ENCODE data around the gene ATP8A1.
"Not testable (repeated sequence)": the region's sequence is repeated elsewhere in the genome, so short reads cannot be mapped to it uniquely, and the experiment has no call there.

Gene ATP8A1

DNA sequence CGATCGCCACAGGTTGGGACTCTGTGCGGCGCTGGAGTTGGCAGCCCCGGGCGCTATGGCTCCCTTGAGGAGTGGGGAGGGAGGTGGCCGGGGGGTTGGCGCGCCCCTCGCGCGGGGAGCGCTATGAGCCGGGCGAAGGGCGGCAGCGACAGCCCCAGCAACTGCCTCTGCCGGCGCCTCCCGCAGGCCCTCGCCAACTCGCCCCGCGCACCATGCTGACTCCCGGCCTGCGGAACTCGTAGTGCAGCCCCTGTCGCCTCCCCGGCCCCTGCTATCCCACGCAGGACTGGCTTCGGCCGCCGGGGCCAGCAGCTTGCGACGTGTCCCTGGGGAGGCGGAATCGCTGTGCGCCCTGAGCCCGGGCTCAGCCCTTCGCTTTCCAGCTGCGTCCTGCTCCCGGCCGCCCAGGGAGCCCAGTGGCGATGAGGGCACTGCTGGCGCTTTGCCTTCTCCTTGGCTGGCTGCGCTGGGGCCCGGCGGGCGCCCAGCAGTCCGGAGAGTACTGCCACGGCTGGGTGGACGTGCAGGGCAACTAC is 259.2 kb downstream of the ATP8A1 start:
- peak; percentile 1 for DNase-seq

GRCh38 chr4:42396752-42397634 is 259.9 kb downstream of the ATP8A1 start, which contains the start of gene SHISA3:
SHISA3 (plus strand) TSS chr4:42397488; CDS start chr4:42398057, 569 bp downstream.
- DNase-seq: no peak

DNA sequence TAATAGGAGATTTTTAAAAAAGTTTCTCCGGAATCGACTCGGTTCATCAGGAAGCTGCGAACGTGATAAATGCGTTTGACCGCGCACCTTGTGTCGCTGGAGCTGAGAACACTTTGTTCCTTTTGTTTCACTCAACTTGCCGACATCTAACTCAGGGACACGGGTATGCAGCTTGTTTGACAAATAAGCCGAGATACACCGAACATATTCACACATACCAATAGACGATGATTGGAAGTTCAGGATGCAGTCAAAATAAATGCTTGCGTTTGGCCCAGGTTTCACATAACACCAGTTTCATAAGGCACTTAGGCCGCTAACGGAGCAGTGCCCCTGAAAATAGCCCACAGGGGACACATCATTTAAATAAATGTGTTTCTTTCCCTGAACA is 260.5 kb downstream of the ATP8A1 start:
- no peak for DNase-seq

DNA sequence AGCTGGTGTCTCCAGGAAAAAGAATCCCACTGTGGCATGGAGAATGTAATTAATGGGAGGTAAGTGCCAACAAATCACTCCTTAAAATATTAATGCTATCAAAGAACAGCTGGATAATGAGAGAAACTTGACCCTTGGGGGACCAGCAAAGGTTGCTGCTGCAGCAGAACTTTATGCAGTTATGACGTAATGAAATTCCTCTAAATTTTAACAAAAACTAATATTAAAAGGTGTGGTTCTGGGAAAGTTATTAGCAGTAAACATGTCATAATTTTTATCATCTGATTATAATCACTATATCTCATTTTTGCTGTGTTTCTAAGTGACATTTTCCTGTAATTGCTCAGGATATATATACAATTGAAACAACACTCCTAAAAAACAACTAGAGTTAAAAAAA is 261.3 kb downstream of the ATP8A1 start:
- DNase-seq: no peak

DNA sequence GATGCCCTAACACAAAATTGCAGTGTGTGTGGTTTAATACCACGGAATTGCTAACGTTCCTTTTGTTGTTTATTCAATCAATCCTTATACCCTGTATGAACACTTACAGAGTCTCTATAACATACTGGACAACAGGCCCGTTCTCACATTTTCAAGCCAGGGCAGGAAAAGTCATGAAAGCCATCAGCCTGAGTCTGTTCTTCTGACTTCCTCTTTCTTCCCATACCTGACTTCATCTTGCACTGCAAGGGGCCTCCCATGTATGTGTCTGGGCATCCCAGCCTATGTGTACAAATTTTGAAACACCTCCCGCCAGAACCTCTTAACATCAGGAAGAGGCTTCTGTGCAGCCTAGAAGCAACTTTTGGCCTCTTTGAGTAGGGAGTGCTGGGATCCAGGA is 264.5 kb downstream of the ATP8A1 start:
- no peak for DNase-seq

DNA sequence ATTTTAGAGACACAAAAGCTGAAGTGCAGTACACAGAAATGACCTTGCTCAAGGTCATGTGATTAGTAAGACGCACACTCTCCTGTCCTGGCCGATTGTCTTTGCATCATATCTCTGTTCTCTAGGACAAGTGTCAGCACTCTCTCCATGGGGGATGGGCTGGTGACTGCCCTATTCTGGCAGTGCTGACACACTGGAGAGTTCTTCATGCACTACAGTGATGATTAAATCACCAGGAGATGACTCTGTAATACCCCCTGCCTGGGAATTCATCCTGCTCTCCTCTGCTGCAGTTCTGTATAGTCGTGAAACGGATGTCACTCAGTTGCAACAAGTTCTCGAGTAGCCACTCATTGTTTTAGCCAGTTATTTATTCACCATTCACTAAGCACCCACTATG is 264.9 kb downstream of the ATP8A1 start:
- DNase-seq: no peak

- DNase-seq: no peak
Measured at GRCh38 chr4:42391355-42391664, 265.6 kb downstream of the ATP8A1 start.

DNA sequence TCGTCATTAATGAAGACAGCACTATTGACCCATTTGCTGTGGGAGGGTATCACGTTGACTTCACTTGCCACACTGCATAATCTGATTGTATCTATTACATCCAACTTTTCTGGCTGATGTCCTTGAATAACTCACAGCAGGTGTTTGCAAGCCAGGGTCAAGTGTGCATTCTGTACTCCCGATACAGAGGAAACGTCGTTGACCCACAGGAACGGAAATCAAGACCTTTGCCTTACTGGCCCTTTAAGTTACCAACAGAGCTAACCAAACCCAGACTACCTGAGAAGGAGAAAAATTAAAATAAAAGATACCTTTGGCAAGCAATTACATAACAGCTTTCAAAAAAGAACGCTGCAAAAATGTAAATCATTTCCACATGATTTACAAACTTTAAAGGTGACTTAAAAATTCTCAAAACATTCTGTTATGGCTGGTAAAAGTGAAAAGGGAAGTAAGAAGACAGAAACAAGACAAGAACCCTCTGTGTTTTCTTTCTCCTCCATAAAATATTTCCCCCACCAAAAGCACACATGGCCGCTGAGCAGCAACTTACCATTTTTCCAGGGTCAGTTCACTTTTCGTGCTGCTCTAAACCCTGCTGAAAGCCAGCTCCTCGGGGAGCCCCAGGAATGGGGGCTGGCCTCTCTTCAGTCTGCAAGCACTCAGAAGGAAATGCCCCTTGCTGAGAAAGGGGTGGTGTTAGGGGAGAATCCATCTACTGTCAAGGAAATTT is 266.1 kb downstream of the ATP8A1 start:
- no peak for DNase-seq

DNA sequence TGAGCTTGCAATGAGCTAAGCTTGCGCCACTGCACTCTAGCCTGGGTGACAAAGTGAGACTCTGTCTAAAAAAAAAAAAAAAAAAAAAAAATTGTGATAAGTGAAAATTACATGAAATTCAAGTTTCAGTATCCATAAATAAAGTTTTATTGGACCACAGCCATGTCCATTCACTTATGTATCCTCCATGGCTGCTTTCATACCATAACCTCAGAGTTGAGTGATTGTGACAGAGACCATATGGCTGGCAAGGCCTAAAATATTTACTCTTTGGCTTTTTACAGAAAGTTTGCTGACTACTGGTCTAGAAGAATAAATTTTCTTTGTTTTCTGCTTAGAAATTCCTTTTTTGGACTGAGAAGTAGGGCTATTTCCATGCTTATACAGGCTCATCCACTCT is 271.4 kb downstream of the ATP8A1 start:
- DNase-seq: no peak

DNA sequence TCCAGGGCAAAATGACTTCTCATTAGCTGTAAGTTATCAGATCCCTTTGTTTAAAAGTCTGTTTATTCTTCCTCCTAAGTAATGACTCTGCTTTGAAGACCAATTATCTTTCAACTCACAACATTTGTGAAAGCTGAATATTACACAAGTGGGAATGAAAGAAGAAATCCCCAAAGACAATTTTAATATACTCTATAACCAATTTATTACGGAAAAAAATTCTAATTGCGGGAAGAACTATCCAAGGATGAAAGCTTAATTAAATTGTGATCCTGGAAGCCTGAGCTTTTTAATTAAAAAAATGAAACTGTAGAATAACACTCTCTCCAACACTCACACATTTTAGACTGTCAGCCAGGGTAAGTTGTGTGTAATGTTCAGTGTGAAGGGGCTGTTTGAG is 275.2 kb downstream of the ATP8A1 start:
- DNase-seq: no peak

- no peak for DNase-seq
Measured at GRCh38 chr4:42377497-42377896, 279.4 kb downstream of the ATP8A1 start.

DNA sequence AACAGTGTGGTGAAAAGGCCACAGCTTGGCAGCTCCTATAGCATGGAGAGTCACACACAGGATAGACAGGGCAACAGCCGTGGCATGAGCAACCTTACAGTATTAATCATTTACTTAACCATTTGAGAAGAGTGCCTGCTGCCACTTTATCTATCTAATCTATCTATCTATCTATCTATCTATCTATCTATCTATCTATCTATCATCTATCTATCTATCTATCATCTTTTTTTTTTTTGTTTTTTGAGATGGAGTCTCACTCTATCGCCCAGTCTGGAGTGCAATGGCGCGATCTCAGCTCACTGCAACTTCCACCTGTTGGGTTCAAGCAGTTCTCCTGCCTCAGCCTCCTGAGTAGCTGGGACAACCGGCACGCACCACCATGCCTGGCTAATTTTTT is 284.6 kb downstream of the ATP8A1 start:
- not testable (repeated sequence) for DNase-seq

- peak; percentile 32 for DNase-seq
Measured at GRCh38 chr4:42371305-42372252, 285.3 kb downstream of the ATP8A1 start.

- DNase-seq: no peak
Measured at GRCh38 chr4:42369489-42369888, 287.4 kb downstream of the ATP8A1 start.

DNA sequence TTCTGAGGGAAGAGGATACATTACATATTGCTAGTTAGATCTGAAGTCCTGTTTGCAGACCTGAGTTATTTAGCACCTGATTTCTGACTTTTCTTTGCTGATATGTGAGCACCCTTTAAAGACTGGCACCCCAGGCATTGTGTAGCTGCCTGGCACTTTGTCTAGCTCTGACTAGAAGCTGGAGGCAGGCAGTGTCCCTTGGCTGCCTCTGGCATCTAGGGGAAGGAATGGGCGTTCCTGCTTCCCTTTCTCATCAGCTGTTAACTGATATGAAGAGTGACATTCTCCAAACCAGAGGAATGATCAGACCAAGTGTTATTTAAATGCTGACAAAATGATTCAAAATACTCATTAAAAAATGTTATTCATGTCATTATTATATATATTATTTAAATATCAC is 289.9 kb downstream of the ATP8A1 start:
- no peak for DNase-seq

GRCh38 chr4:42364266-42365053 is 292.4 kb downstream of the ATP8A1 start:
- no peak for DNase-seq

GRCh38 chr4:42363614-42364013 is 293.3 kb downstream of the ATP8A1 start:
- no peak for DNase-seq

- DNase-seq: no peak
Measured at GRCh38 chr4:42362591-42362990, 294.3 kb downstream of the ATP8A1 start.

DNA sequence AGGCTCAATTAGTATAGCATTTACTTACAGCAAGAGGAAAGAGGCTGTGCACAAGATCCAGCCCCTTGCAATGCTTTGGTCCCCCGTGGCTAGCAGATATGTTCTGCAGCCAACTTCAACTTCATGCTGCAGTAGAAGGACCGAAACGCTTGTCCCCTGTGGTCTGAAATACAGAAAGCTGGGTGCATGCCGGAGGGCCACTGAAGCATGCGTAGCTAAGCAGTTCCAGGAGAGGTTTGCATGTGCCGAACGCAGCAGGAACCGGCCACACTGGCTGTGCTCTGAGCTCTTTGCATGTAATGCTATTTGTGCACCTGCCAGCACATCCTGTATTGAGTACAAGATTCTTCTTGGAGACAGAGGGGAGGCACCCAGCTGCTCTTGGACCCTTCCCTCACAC is 295.4 kb downstream of the ATP8A1 start:
- no peak for DNase-seq

DNA sequence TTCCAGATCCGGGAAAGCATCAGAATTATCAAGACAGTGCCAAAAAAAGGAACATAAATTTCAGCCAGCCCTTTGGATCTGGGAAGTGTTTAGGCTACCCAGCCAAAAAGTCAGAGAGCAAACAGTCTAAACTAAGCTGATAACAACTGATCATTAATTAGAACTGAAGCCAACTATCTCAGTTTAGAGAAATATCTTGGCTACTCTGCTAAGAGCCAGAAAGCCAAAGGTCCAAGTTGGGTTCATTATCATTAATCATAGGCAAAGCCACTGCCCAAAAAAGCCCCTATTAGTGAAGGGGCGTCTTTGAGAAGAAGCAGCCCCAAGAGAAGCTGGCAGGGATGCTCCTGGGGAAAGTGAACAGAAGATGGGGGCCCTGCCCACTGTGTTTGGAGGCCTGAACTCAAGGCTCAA is 296.6 kb downstream of the ATP8A1 start:
- DNase-seq: no peak

GRCh38 chr4:42359711-42360110 is 297.2 kb downstream of the ATP8A1 start:
- no peak for DNase-seq
